Stimulated activated naive CD8-positive, alpha-beta T cell treated with anti-CD3 and anti-CD28 coated beads, Interleukin-15, Interleukin-2, amounts not matched to agents 100 ng/mL and 50 ng/mL, for 24 hours (primary cell): ENCODE data around the gene SERPINB12.

ENCODE experiments used
- H3K27ac Mint-ChIP-seq: one replicate; pipeline ENCODE4 v1.8.0; 2021; ENCODE audit warnings: mild to moderate bottlenecking, mixed read lengths
- H3K27me3 Mint-ChIP-seq: one replicate; pipeline ENCODE4 v1.8.0; 2021; ENCODE audit warnings: mixed read lengths
- H3K36me3 Mint-ChIP-seq: one replicate; pipeline ENCODE4 v1.8.0; 2021; ENCODE audit warnings: low read depth, mixed read lengths
- H3K4me1 Mint-ChIP-seq: one replicate; pipeline ENCODE4 v1.8.0; 2021; ENCODE audit warnings: low read depth, mixed read lengths
- H3K4me3 Mint-ChIP-seq: one replicate; pipeline ENCODE4 v1.8.0; 2021; ENCODE audit warnings: mild to moderate bottlenecking, mixed read lengths
- H3K9me3 Mint-ChIP-seq: one replicate; pipeline ENCODE4 v1.8.0; 2021; ENCODE audit warnings: mixed read lengths

The SERPINB12 gene

DNA sequence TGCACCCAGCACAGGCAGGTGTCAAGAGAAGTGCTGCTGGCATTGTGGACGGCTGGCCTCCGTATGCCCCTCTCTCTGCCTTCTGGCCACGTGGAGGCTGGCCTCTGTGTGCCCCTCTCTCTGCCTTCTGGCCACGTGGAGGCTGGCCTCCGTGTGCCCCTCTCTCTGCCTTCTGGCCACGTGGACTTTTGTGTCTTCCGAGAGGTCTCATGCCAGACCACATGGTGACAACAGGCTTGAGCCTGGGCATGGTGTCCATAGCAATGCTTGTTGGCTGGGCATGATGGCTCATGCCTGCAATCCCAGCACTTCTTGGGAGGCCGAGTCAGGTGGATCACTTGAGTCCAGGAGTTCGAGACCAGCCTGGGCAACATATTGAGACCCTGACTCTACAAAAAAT, 25.7 kb downstream of the SERPINB12 start:
- H3K27me3 Mint-ChIP-seq, result peaks cover 8% of the 10 kb centered on the region
- H3K4me3 Mint-ChIP-seq, result no peak overlapping the region
- H3K27ac Mint-ChIP-seq, result no peak overlapping the region
- H3K9me3 Mint-ChIP-seq, result no peaks in the 10 kb centered on the region
- H3K4me1 Mint-ChIP-seq, result no peaks in the 10 kb centered on the region
- H3K36me3 Mint-ChIP-seq, result no peaks in the 10 kb centered on the region

DNA sequence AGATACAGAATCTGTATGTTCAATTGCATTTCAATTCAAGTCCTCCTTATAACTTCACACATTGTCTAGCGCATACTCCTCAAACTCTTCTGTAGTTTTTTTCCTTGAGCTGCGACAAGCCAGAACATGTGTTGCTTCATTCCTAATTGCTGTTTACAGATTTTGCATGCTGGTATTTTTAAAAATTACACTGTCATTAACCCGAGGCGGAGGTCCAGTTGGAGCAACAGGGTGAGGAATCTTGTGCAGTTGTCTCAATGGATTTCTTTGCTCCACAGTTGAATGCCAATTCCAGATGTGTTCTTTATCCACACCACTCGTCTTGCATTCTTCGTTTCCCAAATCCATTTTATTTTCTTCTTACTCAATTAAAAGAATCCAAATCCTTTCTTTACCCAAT, 28.6 kb downstream of the SERPINB12 start:
- Mint-ChIP-seq H3K4me3 (no peak overlapping the region), H3K4me1 (no peaks in the 10 kb centered on the region), H3K27me3 (peaks cover 12% of the 10 kb centered on the region), H3K27ac (no peak overlapping the region), H3K36me3 (no peaks in the 10 kb centered on the region), H3K9me3 (no peaks in the 10 kb centered on the region)

DNA sequence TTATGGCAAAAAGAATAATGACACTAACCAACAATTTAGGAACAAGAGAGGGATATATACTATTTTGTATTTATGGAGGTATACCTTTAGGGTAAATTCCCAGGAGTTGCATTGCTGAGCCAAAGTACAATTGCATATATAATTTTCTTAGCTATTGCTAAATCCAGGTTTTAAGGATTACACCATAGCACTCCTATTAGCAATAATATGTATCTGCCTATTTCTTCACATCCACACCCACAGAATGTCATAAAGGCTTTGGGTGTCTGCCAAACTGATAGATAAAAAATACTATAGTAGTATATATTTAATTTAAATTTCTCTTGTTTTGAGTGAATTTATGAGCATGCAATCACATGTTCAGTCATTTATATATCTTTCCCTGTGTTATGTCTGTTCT, 33.5 kb downstream of the SERPINB12 start:
- H3K4me1 Mint-ChIP-seq, result no peaks in the 10 kb centered on the region
- peaks cover 9% of the 10 kb centered on the region for H3K27me3 Mint-ChIP-seq
- no peak overlapping the region for H3K4me3 Mint-ChIP-seq
- no peak overlapping the region for H3K27ac Mint-ChIP-seq
- no peaks in the 10 kb centered on the region for H3K9me3 Mint-ChIP-seq
- no peaks in the 10 kb centered on the region for H3K36me3 Mint-ChIP-seq

DNA sequence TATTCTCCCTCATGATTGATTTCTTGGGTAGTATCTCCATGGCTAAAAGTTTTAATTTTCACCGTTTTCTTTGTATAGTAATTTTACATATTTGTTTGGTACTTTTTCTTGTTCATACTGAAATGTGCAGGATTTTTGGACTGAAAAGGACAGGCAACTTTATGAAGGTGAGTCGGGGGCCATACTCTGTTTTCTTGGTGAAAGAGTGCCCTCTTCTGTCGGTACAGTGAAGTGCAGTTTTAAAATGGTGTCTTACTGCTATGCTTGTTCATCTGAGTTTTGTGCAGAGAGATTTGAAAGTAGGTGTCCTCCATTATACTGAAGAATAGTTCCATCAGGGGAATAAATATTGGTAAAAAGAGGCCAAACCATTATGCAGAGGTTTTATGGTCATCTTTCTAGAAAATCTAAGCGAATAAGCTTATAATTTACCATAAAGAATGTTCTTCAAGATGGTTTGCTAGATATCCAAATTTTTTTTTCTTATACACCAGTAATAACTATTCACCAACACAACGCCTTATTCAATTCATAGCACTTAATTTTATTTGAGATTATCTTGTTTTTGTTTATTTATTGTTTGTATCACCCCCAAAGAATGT, 36.3 kb downstream of the SERPINB12 start:
- Mint-ChIP-seq H3K36me3 (no peaks in the 10 kb centered on the region), H3K4me1 (no peaks in the 10 kb centered on the region), H3K4me3 (no peak overlapping the region), H3K27me3 (peaks cover 8% of the 10 kb centered on the region), H3K27ac (no peak overlapping the region), H3K9me3 (no peaks in the 10 kb centered on the region)

DNA sequence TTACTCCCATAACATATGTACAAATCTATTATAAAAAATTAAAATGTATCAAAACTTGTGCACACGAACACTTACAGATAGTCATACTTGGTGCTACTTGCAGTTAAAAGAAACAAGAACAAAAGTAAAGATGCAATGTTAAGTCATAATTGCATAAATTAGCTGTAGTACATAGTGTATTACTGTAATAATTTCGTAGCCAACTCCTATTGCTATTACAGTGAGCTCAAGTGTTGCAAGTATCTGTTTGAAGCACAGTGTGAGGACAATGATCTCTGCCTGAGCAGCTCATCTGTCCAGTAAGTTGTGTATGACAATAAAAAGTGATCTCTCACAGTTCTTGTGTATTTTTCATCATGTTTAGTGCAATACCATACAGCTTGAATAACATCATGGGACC, 37.4 kb downstream of the SERPINB12 start:
- Mint-ChIP-seq H3K27ac (no peak overlapping the region), H3K9me3 (no peaks in the 10 kb centered on the region), H3K4me3 (no peak overlapping the region), H3K36me3 (no peaks in the 10 kb centered on the region), H3K27me3 (peaks cover 8% of the 10 kb centered on the region), H3K4me1 (no peaks in the 10 kb centered on the region)

DNA sequence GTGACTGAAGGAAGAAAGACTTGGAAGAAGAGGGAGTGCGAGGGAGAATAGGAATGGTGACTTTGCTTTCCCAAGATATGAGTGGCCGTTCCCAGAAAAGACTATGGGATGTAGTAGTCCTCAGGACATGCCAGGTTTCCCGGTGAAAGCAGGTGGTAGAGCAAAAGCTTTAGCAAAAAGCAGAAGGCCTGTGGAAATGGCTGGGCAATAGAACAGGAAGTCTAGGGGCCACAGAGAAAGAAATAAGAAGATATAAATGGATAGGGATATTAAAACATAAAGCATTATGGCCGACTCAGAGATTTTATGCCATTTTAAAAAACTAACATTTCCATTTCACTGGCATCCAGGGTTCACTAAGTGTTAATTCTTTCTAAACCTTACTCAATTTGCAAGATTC, 43.8 kb downstream of the SERPINB12 start:
- Mint-ChIP-seq H3K4me1 (no peaks in the 10 kb centered on the region), H3K36me3 (no peaks in the 10 kb centered on the region), H3K9me3 (no peaks in the 10 kb centered on the region), H3K27ac (no peak overlapping the region), H3K27me3 (no peaks in the 10 kb centered on the region), H3K4me3 (no peak overlapping the region)

DNA sequence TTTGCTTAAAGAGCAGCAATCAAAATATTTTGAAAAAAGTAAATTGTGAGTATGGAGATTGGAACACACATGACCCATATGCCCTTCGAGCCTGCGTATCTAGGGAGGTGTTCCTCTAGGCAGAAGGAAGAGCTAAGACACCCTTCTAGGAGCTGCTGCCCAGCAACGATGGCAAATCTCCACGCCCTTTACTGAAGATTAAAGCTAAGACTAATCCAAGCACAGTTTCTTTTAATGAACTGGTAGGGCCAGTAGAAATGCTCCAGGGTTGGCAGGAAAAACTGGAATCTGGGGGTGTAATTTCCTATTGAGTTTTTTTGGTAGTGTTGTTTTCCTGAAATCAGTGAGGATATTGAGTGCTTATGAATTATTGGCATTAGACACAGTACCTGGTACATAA, 44.3 kb downstream of the SERPINB12 start:
- Mint-ChIP-seq H3K27me3 (no peaks in the 10 kb centered on the region), H3K4me1 (no peaks in the 10 kb centered on the region), H3K9me3 (no peaks in the 10 kb centered on the region), H3K4me3 (no peak overlapping the region), H3K27ac (no peak overlapping the region), H3K36me3 (no peaks in the 10 kb centered on the region)

DNA sequence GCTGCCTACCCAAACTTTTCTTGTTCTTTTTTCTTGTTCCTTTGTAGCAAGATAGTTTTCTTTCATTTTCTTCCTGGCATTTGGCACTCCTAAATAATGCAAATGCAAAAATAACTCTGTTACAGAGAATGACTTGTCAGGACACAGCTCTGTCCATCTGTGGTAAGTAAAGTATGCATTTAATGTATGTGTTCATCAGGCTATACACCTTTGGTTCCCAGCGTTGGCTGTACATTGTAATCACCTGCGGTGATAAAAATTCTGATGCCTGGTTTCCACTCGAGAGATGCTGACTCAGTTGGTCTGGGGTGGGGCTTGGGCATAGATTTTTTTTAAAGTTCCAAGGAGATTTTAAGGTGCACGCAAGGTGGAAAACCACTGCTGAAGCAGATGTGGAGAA, 44.8 kb downstream of the SERPINB12 start, which contains the start of gene SERPINB13:
TSS of gene SERPINB13 (plus strand) at position 378 of the 400 bp plus-strand sequence. CDS start 1,325 bp downstream, outside the sequence.
- H3K4me1 Mint-ChIP-seq, result no peaks in the 10 kb centered on the region
- no peaks in the 10 kb centered on the region for H3K36me3 Mint-ChIP-seq
- no peaks in the 10 kb centered on the region for H3K27me3 Mint-ChIP-seq
- H3K27ac Mint-ChIP-seq, result no peak within 1 kb of the TSS
- no peak within 1 kb of the TSS for H3K4me3 Mint-ChIP-seq
- H3K9me3 Mint-ChIP-seq, result no peaks in the 10 kb centered on the region

DNA sequence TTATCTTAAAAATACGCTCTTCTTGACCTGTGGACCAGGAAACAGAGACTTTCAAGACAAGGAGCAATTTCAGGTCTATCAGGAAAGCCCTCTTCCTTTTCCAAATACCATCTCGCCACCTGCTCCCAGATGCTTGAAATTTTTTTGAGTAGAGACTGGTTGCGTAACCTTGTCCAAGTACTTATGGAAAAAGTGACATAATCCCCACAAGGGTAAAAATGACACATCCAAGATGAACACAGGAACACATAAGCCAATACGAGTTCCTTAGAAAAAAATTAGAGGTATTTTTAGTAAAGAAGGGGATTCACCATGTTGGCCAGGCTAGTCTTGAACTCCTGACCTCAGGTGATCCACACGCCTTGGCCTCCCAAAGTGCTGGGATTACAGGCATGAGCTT, 46.7 kb downstream of the SERPINB12 start:
- H3K4me1 Mint-ChIP-seq, result no peaks in the 10 kb centered on the region
- no peaks in the 10 kb centered on the region for H3K36me3 Mint-ChIP-seq
- no peaks in the 10 kb centered on the region for H3K9me3 Mint-ChIP-seq
- H3K4me3 Mint-ChIP-seq, result no peak overlapping the region
- H3K27me3 Mint-ChIP-seq, result no peaks in the 10 kb centered on the region
- no peak overlapping the region for H3K27ac Mint-ChIP-seq

DNA sequence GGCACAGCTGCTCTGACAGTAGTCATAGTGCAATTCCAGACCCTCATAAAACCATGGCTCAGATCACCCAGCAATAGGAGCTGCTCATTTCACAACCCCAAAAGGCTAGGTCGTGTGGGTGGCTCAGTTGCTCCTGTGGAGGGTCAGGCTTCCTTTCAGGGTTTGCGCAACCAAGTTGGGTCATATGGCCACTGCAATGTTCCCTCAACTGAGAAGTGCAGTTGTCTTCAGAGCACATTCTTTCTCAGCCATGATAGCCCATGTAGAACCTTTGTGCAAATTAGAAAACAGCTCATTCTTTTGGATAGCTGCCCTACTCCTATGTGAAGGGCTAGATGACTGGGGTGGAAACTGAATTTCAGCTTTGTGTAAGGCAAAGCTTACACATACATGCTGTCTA, 48.2 kb downstream of the SERPINB12 start:
- Mint-ChIP-seq H3K4me1 (no peaks in the 10 kb centered on the region), H3K27ac (no peak overlapping the region), H3K9me3 (no peaks in the 10 kb centered on the region), H3K4me3 (no peak overlapping the region), H3K27me3 (no peaks in the 10 kb centered on the region), H3K36me3 (no peaks in the 10 kb centered on the region)

DNA sequence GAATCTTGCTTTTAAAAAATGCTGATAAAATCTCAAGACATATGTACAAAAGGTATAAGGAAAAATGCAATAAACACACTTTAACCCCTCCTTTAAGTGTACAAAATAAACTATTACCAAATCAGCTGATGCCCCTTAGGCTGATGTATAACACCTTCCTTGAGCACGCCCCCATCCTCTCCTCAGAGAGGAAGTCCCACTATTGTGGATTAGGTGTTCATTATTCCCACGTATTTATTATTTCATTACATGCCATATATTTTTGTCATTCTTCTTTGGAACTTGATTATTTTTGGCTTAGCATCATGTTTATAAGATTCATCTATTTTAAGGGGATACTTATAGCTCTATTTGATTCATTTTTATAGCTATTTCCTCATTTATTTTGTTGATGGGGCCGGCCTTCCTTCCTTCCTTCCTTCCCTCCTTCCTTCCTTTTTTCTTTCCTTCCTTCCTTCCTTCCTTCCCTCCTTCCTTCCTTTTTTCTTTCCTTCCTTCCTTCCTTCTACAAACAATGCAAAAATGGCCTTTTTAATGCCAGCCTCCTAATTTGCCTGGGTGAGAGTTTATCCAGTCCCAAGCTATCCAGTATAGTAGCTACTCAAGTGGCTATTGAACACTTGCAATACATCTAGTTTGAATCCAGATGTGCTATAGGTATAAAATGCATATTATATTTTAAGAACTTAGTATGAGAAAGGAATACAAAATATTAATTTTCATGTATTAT, 49.0 kb downstream of the SERPINB12 start:
- Mint-ChIP-seq H3K4me3 (no peak overlapping the region), H3K36me3 (no peaks in the 10 kb centered on the region), H3K4me1 (no peaks in the 10 kb centered on the region), H3K27me3 (no peaks in the 10 kb centered on the region), H3K27ac (no peak overlapping the region), H3K9me3 (no peaks in the 10 kb centered on the region)

DNA sequence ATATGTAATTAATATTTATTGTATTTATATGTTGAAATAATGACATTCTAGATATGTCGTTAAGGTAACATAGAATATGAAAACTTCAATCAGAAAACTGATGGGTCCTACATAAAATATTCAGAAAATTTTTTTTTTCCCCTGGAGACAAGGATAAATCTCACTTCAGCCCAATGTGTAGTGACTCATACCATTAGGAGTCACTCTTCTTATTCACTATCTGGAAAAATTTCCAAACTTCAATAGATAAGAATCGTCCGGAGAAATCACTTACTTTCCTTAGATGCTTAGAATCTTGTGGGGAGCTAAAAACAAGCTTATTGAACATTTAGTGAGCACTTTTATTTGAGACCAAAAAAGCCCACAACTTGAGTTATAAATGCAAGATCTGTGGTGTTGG, 49.6 kb downstream of the SERPINB12 start:
- Mint-ChIP-seq H3K27ac (no peak overlapping the region), H3K4me1 (no peaks in the 10 kb centered on the region), H3K36me3 (no peaks in the 10 kb centered on the region), H3K27me3 (no peaks in the 10 kb centered on the region), H3K4me3 (no peak overlapping the region), H3K9me3 (no peaks in the 10 kb centered on the region)

DNA sequence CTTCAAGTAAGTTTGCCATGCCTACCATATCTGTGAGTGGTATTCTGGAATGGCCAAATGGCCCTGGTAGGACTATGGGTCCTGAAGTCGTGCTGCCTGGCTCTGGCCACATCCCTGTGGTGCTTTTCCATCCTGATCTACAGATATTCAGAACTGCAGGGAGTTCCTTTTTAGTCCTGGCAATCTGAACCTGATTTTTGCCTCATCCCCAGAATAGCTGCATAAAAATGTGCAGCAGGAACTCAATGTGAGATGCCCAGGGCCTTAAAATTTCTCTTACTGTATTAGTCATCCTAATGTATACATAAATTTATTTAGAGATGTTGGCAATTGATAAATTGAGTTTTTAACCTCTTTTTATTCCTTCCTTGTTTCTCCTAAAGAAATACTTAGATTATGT, 50.3 kb downstream of the SERPINB12 start:
- H3K36me3 Mint-ChIP-seq, result no peaks in the 10 kb centered on the region
- H3K27me3 Mint-ChIP-seq, result no peaks in the 10 kb centered on the region

DNA sequence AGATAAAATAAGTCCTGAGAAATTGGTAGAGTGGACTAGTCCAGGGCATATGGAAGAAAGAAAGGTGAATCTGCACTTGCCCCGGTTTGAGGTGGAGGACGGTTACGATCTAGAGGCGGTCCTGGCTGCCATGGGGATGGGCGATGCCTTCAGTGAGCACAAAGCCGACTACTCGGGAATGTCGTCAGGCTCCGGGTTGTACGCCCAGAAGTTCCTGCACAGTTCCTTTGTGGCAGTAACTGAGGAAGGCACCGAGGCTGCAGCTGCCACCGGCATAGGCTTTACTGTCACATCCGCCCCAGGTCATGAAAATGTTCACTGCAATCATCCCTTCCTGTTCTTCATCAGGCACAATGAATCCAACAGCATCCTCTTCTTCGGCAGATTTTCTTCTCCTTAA, 54.8 kb downstream of the SERPINB12 start:
- peaks cover 6% of the 10 kb centered on the region for H3K27me3 Mint-ChIP-seq
- H3K4me3 Mint-ChIP-seq, result no peak overlapping the region
- no peak overlapping the region for H3K27ac Mint-ChIP-seq
- no peaks in the 10 kb centered on the region for H3K9me3 Mint-ChIP-seq
- H3K4me1 Mint-ChIP-seq, result no peaks in the 10 kb centered on the region
- no peaks in the 10 kb centered on the region for H3K36me3 Mint-ChIP-seq

More for the DNA sequence above, 50.3 kb downstream of the SERPINB12 start:
- no peaks in the 10 kb centered on the region for H3K4me1 Mint-ChIP-seq
- H3K27ac Mint-ChIP-seq, result no peak overlapping the region
- no peaks in the 10 kb centered on the region for H3K9me3 Mint-ChIP-seq
- no peak overlapping the region for H3K4me3 Mint-ChIP-seq

DNA sequence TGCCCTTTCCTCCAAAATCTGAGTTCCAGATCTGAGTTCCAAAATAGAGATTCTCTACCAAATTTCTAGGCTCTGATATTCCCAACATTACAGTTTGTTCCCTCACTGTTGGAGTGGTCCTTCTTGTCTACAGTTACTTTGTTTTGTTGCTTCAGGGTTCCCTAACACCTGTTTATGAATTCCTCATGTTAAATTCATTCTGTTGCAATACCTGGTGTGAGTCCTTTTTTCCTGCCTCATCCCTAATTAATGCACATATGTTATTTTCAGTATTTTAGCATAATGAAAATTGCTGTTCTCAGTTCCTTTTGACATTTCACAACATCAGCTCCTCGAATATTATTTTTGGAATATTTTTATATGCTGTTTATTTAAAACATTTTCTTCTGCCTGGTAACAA, 61.2 kb downstream of the SERPINB12 start:
- Mint-ChIP-seq H3K27ac (no peak overlapping the region), H3K4me1 (no peaks in the 10 kb centered on the region), H3K27me3 (peaks cover 13% of the 10 kb centered on the region), H3K36me3 (no peaks in the 10 kb centered on the region), H3K9me3 (no peaks in the 10 kb centered on the region), H3K4me3 (no peak overlapping the region)

DNA sequence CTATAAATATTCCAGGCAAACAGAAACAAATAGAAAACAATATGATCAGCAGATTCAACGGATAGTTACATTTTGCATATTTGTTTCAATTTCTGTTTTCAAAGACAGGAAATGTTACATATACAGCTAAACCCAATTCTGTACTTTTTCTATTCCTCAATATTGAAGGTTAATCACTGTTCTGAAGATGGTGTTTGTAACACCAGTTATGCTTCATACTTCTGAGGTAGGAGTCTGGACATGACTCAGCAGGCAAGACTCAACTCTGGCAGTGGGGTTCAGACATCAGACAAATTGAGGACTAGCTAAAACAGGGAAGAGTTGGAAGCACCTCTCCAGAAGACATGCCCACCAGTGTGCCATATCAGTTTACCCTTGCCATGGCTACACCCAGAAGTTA, 61.6 kb downstream of the SERPINB12 start:
- Mint-ChIP-seq H3K27ac (no peak overlapping the region), H3K9me3 (no peaks in the 10 kb centered on the region), H3K27me3 (peaks cover 13% of the 10 kb centered on the region), H3K36me3 (no peaks in the 10 kb centered on the region), H3K4me3 (no peak overlapping the region), H3K4me1 (no peaks in the 10 kb centered on the region)
